ENCODE results near the gene ALDH1A2.

GRCh38 chr15:57917998-57918397, 147.5 kb downstream of the ALDH1A2 start:
- TF ChIP-seq, protein P1, sequence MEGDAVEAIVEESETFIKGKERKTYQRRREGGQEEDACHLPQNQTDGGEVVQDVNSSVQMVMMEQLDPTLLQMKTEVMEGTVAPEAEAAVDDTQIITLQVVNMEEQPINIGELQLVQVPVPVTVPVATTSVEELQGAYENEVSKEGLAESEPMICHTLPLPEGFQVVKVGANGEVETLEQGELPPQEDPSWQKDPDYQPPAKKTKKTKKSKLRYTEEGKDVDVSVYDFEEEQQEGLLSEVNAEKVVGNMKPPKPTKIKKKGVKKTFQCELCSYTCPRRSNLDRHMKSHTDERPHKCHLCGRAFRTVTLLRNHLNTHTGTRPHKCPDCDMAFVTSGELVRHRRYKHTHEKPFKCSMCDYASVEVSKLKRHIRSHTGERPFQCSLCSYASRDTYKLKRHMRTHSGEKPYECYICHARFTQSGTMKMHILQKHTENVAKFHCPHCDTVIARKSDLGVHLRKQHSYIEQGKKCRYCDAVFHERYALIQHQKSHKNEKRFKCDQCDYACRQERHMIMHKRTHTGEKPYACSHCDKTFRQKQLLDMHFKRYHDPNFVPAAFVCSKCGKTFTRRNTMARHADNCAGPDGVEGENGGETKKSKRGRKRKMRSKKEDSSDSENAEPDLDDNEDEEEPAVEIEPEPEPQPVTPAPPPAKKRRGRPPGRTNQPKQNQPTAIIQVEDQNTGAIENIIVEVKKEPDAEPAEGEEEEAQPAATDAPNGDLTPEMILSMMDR (IDR thresholded peaks at IDR 0.05; ENCODE audit: insufficient read depth, low read length, poor library complexity, severe bottlenecking), result no peak
- no peak for TF ChIP-seq EZH2phosphoT487 (conservative IDR thresholded peaks at IDR 0.05; ENCODE audit: low read length)

Measured in SU-DHL-6 (cell line).